Measurements from ENCODE around the gene SLC8A2.

GRCh38 chr19:47446534-47447469, 24.9 kb downstream of the SLC8A2 start:
- no peak for TF ChIP-seq CTCF (IDR thresholded peaks at IDR 0.05; ENCODE audit: low read length)
- no peak for TF ChIP-seq EZH2 (IDR thresholded peaks at IDR 0.05; ENCODE audit: borderline replicate concordance, low read length)
